Stomach (tissue), 4 donors: ENCODE results near the gene CENPL.

Experiments used
- CTCF ChIP-seq, 7 experiments: fragments of 450-650 bp in 4 of 7; fragments of 200-600 bp in 3 of 7; sonication (generic) in 3 of 7; IDR thresholded peaks; one replicate each; pipeline ENCODE4 v1.5.1; 2016 to 2019; ENCODE audit warnings: antibody characterized with exemption in 7 of 7, control low read depth in 2 of 7, mild to moderate bottlenecking in 1 of 7
- POLR2AphosphoS5 ChIP-seq, 3 donors: sonication (generic); formaldehyde crosslinking; IDR thresholded peaks; one replicate each; pipeline ENCODE4 v1.6.1; 2016; ENCODE audit warnings: antibody characterized with exemption in 3 of 3

GRCh38 chr1:173798078-173798477 is 26.6 kb downstream of the CENPL start:
- TF ChIP-seq CTCF (IDR thresholded peaks at IDR 0.05): no peak
- no peak for TF ChIP-seq POLR2AphosphoS5 (IDR thresholded peaks at IDR 0.05)
